22Rv1 (cell line): ENCODE measurements around the gene DET1.

Experiments used
- CTCF ChIP-seq: fragments of 450-650 bp; IDR thresholded peaks from 2 replicates; pipeline ENCODE4 v1.5.1; 2017; ENCODE audit warnings: mild to moderate bottlenecking
- ZFX ChIP-seq: fragments of 450-650 bp; IDR thresholded peaks from 2 replicates; pipeline ENCODE4 v1.6.1; 2017; ENCODE audit warnings: antibody characterized with exemption, borderline replicate concordance

GRCh38 chr15:88539441-88539840 lies 7.0 kb downstream of the DET1 start:
- no peak for TF ChIP-seq CTCF
- TF ChIP-seq ZFX = no peak
